Esophagus muscularis mucosa (tissue), 4 donors: ENCODE data around the gene EFHC1. TPM values are rescaled to one million over a fixed set of nuclear protein-coding genes. Genes with fewer than 3 reads are reported as not detected.

ENCODE experiments used
- DNase-seq: peaks from one replicate; pipeline ENCODE4 v3.0.0-alpha.2; 2017; ENCODE audit errors: extremely low spot score
- H3K27ac ChIP-seq, 4 donors: fragments of 200-600 bp; sonication (generic); replicated peaks in 1 of 4; 1 replicate in 3 of 4; 2 replicates in 1 of 4; pipeline ENCODE4 v1.5.1; 2016 to 2019; ENCODE audit warnings: mild to moderate bottlenecking in 1 of 4
- H3K27me3 ChIP-seq, 4 donors: fragments of 200-600 bp; sonication (generic); one replicate each; pipeline versions ENCODE4 v1.5.1 to v1.6.0; 2016 to 2019
- H3K36me3 ChIP-seq, 4 donors: fragments of 200-600 bp; sonication (generic); one replicate each; pipeline ENCODE4 v1.5.1; 2016 to 2019
- H3K4me1 ChIP-seq, 4 donors: fragments of 200-600 bp; sonication (generic); one replicate each; pipeline ENCODE4 v1.5.1; 2016 to 2019
- H3K4me3 ChIP-seq, 4 donors: fragments of 200-600 bp; sonication (generic); 1 replicate in 2 of 4; 2 replicates in 2 of 4; pipeline ENCODE4 v1.5.1; 2016 to 2019; ENCODE audit warnings: mild to moderate bottlenecking in 4 of 4, moderate library complexity in 1 of 4
- H3K9me3 ChIP-seq, 4 donors: fragments of 200-600 bp; sonication (generic); 1 replicate in 3 of 4; 2 replicates in 1 of 4; pipeline ENCODE4 v1.5.1; 2016 to 2019
- CTCF ChIP-seq, 3 experiments: fragments of 200-600 bp in 2 of 3; fragments of 450-650 bp in 1 of 3; sonication (generic) in 2 of 3; IDR thresholded peaks; one replicate each; pipeline ENCODE4 v1.5.1; 2017 to 2019; ENCODE audit warnings: antibody characterized with exemption in 3 of 3, mild to moderate bottlenecking in 2 of 3, moderate library complexity in 1 of 3
- EP300 ChIP-seq: sonication (generic); formaldehyde crosslinking; IDR thresholded peaks from one replicate; pipeline ENCODE4 v1.6.1; 2017; ENCODE audit warnings: antibody characterized with exemption
- POLR2A ChIP-seq: fragments of 450-650 bp; IDR thresholded peaks from one replicate; pipeline ENCODE4 v1.6.1; 2017; ENCODE audit warnings: antibody characterized with exemption, moderate library complexity, mild to moderate bottlenecking, low read depth
- POLR2AphosphoS5 ChIP-seq, 2 donors: sonication (generic); formaldehyde crosslinking; IDR thresholded peaks; one replicate each; pipeline ENCODE4 v1.6.1; 2017; ENCODE audit warnings: antibody characterized with exemption in 2 of 2
- WGBS: methylation state at CpG from one replicate; pipeline ENCODE4 v1.1.5; 2018; 5-methylcytosine and 5-hydroxymethylcytosine counted together
- intact Hi-C: fragments of 100-400 bp; cut with DNase I; formaldehyde crosslinking; loops from one replicate; pipeline ENCODE4 v1.15.1; 2023
- total RNA-seq, 4 donors: library from RNA; depleted of rRNA; stranded (reverse); fragments of >200 nt; gene quantifications; one replicate each; pipeline versions ENCODE4 v1.1.0 to v1.2.1, GENCODE V29; 2016

EFHC1 gene
- total RNA-seq, 4 donors from 2014 or later = 7.5 to 21.2 (median 10.2) TPM

- WGBS = 89% methylated on average over 4 of the region's 4 CpGs
- H3K4me1 ChIP-seq = peaks cover 84 to 92% (median 90%) of the 10 kb centered on the region in 4 donors
Measured at GRCh38 chr6:52572536-52572935, 152.4 kb downstream of the EFHC1 start.

GRCh38 chr6:52573295-52573694, 153.2 kb downstream of the EFHC1 start:
- Histone ChIP-seq H3K36me3 (no peaks in the 10 kb centered on the region), H3K27me3 (no peaks in the 10 kb centered on the region), H3K27ac (peak overlapping the region; percentile 98 to 100 (median 99)), H3K4me1 (peaks cover 83 to 92% (median 90%) of the 10 kb centered on the region in 4 donors), H3K9me3 (no peaks in the 10 kb centered on the region), H3K4me3 (peak overlapping the region; percentile 18 to 90 (median 60))
- WGBS = 25% methylated on average over 2 of the region's 2 CpGs
- intact Hi-C loops = loop anchor here (2.0 to 10.0 kb wide), 2 partner anchors 56 to 288 kb away; partner anchors contain the start of gene MCM3
- TF ChIP-seq POLR2AphosphoS5 (IDR thresholded peaks at IDR 0.05) (no peak), CTCF (IDR thresholded peaks at IDR 0.05) (peak in 2 of 3 experiments; percentile 4 to 19)
- DNase-seq = no peak

More at GRCh38 chr6:52572536-52572935, 152.4 kb downstream of the EFHC1 start:
- no peak for DNase-seq
- intact Hi-C loops = loop anchor here (2.0 to 10.0 kb wide), 2 partner anchors 56 to 288 kb away; partner anchors contain the start of gene MCM3
- Histone ChIP-seq H3K36me3 (no peaks in the 10 kb centered on the region), H3K27ac (peak overlapping the region; percentile 98 to 100 (median 99)), H3K27me3 (no peaks in the 10 kb centered on the region), H3K9me3 (no peaks in the 10 kb centered on the region), H3K4me3 (peak overlapping the region in 3 of 4 donors; percentile 31 to 90 (median 89))
- TF ChIP-seq EP300 (no peak), POLR2A (no peak), CTCF (IDR thresholded peaks at IDR 0.05) (no peak), POLR2AphosphoS5 (IDR thresholded peaks at IDR 0.05) (no peak)

Other genes starting within 250 kb of the EFHC1 start
- gene IL17A, start 234.0 kb upstream of the EFHC1 start, total RNA-seq = not detected
- gene IL17F, start 175.8 kb upstream of the EFHC1 start, total RNA-seq = not detected
- 10 to 100 TPM; 32.4 to 42.6 (median 41.1) TPM for gene MCM3, start 135.6 kb upstream of the EFHC1 start, total RNA-seq
- gene PAQR8, start 58.2 kb upstream of the EFHC1 start, total RNA-seq = 10 to 100 TPM; 11.1 to 32.5 (median 14.2) TPM
- 10 to 100 TPM; 13.3 to 23.8 (median 18.5) TPM for gene TRAM2, start 156.7 kb downstream of the EFHC1 start, total RNA-seq